ENCODE measurements around the gene RABL2B. TPM values are rescaled to one million over a fixed set of nuclear protein-coding genes. Genes with fewer than 3 reads are reported as not detected.

RABL2B gene
- total RNA-seq, 1 experiment from 2014 or later = 38.4 TPM

DNA sequence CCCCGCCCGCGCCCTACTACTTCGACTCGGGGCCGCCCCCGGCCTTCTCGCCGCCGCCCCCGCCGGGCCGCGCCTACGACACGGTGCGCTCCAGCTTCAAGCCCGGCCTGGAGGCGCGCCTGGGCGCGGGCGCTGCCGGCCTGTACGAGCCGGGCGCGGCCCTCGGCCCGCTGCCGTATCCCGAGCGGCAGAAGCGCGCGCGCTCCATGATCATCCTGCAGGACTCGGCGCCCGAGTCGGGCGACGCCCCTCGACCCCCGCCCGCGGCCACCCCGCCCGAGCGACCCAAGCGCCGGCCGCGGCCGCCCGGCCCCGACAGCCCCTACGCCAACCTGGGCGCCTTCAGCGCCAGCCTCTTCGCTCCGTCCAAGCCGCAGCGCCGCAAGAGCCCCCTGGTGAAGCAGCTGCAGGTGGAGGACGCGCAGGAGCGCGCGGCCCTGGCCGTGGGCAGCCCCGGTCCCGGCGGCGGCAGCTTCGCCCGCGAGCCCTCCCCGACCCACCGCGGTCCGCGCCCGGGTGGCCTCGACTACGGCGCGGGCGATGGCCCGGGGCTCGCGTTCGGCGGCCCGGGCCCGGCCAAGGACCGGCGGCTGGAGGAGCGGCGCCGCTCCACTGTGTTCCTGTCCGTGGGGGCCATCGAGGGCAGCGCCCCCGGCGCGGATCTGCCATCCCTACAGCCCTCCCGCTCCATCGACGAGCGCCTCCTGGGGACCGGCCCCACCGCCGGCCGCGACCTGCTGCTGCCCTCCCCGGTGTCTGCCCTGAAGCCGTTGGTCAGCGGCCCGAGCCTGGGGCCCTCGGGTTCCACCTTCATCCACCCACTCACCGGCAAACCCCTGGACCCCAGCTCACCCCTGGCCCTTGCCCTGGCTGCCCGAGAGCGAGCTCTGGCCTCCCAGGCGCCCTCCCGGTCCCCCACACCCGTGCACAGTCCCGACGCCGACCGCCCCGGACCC, 62.9 kb downstream of the RABL2B start:
- H3K27ac Mint-ChIP-seq (ENCODE audit: unreplicated experiment) = no peak overlapping the region
- H3K9me3 Mint-ChIP-seq (ENCODE audit: low read depth, unreplicated experiment) = no peaks in the 10 kb centered on the region
- CTCF ChIA-PET = interaction anchor here (1.4 kb wide), 1 partner anchor 12 kb away, joined by 3 read pairs; no protein-coding TSS in a partner anchor
- H3K36me3 Mint-ChIP-seq (ENCODE audit: insufficient read depth, unreplicated experiment) = no peaks in the 10 kb centered on the region
- peaks cover 61% of the 10 kb centered on the region for H3K27me3 Mint-ChIP-seq (ENCODE audit: unreplicated experiment)
- no TSS peak for BruUV-seq (replicated peaks)
- DNase-seq = no peak
- TF ChIP-seq, protein P1, sequence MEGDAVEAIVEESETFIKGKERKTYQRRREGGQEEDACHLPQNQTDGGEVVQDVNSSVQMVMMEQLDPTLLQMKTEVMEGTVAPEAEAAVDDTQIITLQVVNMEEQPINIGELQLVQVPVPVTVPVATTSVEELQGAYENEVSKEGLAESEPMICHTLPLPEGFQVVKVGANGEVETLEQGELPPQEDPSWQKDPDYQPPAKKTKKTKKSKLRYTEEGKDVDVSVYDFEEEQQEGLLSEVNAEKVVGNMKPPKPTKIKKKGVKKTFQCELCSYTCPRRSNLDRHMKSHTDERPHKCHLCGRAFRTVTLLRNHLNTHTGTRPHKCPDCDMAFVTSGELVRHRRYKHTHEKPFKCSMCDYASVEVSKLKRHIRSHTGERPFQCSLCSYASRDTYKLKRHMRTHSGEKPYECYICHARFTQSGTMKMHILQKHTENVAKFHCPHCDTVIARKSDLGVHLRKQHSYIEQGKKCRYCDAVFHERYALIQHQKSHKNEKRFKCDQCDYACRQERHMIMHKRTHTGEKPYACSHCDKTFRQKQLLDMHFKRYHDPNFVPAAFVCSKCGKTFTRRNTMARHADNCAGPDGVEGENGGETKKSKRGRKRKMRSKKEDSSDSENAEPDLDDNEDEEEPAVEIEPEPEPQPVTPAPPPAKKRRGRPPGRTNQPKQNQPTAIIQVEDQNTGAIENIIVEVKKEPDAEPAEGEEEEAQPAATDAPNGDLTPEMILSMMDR (IDR thresholded peaks at IDR 0.05; ENCODE audit: unreplicated experiment) = no peak
- no peak overlapping the region for H3K4me3 Mint-ChIP-seq (ENCODE audit: low read depth, unreplicated experiment)
- no peaks in the 10 kb centered on the region for H3K4me1 Mint-ChIP-seq (ENCODE audit: low read depth, unreplicated experiment)
- intact Hi-C loops (cut with micrococcal nuclease; ENCODE audit: unreplicated experiment) = no loop called here

DNA sequence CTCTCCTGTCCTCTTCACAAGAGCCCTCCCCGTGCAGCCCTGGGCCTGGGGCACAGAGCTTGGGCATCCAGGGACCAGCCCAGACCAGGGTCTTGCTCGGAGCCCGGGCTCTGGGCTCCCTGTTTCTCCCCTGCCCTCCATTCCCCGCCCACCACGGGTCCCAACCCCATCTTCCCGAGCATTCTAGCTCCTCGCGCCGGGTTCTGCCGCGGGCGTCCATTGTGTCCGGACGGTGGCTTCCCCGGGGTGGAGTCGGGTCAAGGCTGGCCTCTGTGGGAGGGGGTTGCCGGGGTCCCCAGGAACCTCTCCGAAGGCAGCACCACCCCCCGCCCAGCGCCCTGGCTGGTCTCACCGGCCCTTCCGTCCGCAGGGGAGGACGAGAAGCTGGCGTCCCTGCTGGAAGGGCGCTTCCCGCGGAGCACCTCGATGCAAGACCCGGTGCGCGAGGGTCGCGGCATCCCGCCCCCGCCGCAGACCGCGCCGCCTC, 63.6 kb downstream of the RABL2B start:
- CTCF ChIA-PET = no interaction called here

DNA sequence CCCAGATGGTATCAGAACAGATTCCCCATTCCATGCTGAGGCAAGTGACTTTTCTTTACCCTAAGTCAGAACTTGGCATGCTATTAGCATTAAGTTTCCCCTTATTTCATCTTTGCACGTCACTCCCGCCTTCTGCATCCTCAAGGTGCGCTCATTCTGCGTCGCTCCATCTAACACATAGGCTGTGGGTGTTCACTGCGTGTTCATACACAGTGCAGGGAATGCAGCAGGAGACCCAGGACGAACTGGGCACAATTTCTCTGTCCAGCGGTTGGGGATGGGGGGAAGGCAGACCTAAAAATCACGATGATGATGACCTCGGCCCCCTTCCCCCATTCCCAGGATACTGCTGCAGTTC, 65.1 kb downstream of the RABL2B start:
- H3K9me3 Mint-ChIP-seq (ENCODE audit: low read depth, unreplicated experiment) = no peaks in the 10 kb centered on the region
- no peaks in the 10 kb centered on the region for H3K36me3 Mint-ChIP-seq (ENCODE audit: insufficient read depth, unreplicated experiment)
- no peaks in the 10 kb centered on the region for H3K4me1 Mint-ChIP-seq (ENCODE audit: low read depth, unreplicated experiment)
- CTCF ChIA-PET = no interaction called here
- H3K27me3 Mint-ChIP-seq (ENCODE audit: unreplicated experiment) = peaks cover 66% of the 10 kb centered on the region
- no peak for DNase-seq
- intact Hi-C loops (cut with micrococcal nuclease; ENCODE audit: unreplicated experiment) = no loop called here
- H3K27ac Mint-ChIP-seq (ENCODE audit: unreplicated experiment) = no peak overlapping the region
- TF ChIP-seq, protein P1 (IDR thresholded peaks at IDR 0.05; ENCODE audit: unreplicated experiment) = no peak
- H3K4me3 Mint-ChIP-seq (ENCODE audit: low read depth, unreplicated experiment) = no peak overlapping the region
- BruUV-seq (replicated peaks) = no TSS peak

More for the DNA sequence above, 63.6 kb downstream of the RABL2B start:
- no peak for DNase-seq
- no peaks in the 10 kb centered on the region for H3K36me3 Mint-ChIP-seq (ENCODE audit: insufficient read depth, unreplicated experiment)
- intact Hi-C loops (cut with micrococcal nuclease; ENCODE audit: unreplicated experiment) = no loop called here
- TF ChIP-seq, protein P1 (IDR thresholded peaks at IDR 0.05; ENCODE audit: unreplicated experiment) = no peak
- no peak overlapping the region for H3K4me3 Mint-ChIP-seq (ENCODE audit: low read depth, unreplicated experiment)
- H3K27ac Mint-ChIP-seq (ENCODE audit: unreplicated experiment) = no peak overlapping the region
- H3K9me3 Mint-ChIP-seq (ENCODE audit: low read depth, unreplicated experiment) = no peaks in the 10 kb centered on the region
- H3K4me1 Mint-ChIP-seq (ENCODE audit: low read depth, unreplicated experiment) = no peaks in the 10 kb centered on the region
- H3K27me3 Mint-ChIP-seq (ENCODE audit: unreplicated experiment) = peaks cover 62% of the 10 kb centered on the region
- BruUV-seq (replicated peaks) = no TSS peak

DNA sequence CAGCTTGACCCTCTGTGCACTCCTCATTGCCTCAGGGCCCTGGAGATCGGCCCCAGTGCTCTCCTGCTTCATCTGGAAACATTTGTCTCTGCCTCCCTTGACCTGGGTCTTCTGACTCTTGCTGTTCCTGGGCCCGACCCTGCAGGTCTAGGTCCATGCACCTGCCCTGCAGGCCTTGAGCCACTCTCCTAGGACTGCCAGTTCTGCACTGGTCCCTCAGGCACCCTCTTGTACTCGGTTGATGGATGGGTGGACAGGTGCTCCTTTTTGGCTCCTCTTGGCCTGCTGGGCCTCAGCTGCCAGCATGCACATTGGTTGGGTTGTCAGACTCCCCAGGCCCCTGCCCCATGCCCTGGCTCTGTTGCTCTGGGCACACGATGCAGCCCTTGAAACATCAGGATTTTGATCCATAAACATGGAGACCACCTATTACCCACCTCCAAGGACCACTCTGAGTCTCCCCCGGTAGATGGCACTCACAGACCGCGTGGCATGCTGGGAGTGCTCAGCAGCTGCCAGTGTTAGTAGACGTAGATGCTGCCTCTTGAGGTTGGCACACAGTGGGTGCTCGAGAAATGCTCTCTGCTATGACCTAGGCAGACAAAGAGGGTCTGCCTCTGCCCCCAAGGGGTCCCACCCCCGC, 65.6 kb downstream of the RABL2B start:
- no peak for DNase-seq
- no peak overlapping the region for H3K27ac Mint-ChIP-seq (ENCODE audit: unreplicated experiment)
- intact Hi-C loops (cut with micrococcal nuclease; ENCODE audit: unreplicated experiment) = no loop called here
- no TSS peak for BruUV-seq (replicated peaks)
- no peaks in the 10 kb centered on the region for H3K36me3 Mint-ChIP-seq (ENCODE audit: insufficient read depth, unreplicated experiment)
- CTCF ChIA-PET = no interaction called here
- TF ChIP-seq, protein P1 (IDR thresholded peaks at IDR 0.05; ENCODE audit: unreplicated experiment) = no peak
- peaks cover 64% of the 10 kb centered on the region for H3K27me3 Mint-ChIP-seq (ENCODE audit: unreplicated experiment)
- H3K9me3 Mint-ChIP-seq (ENCODE audit: low read depth, unreplicated experiment) = no peaks in the 10 kb centered on the region
- H3K4me3 Mint-ChIP-seq (ENCODE audit: low read depth, unreplicated experiment) = no peak overlapping the region
- no peaks in the 10 kb centered on the region for H3K4me1 Mint-ChIP-seq (ENCODE audit: low read depth, unreplicated experiment)

Other genes starting within 250 kb of the RABL2B start
- 1.6 and 3.0 TPM in 2 replicates for gene KLHDC7B, start 237.7 kb downstream of the RABL2B start, total RNA-seq (2022)
- not detected in 2 replicates for gene SYCE3, start 220.7 kb downstream of the RABL2B start, total RNA-seq (2022)
- gene CPT1B, start 205.2 kb downstream of the RABL2B start, total RNA-seq (2022) = 72.6 and 77.0 TPM in 2 replicates
- 80.9 and 83.2 TPM in 2 replicates for gene CHKB, start 200.8 kb downstream of the RABL2B start, total RNA-seq (2022)
- 2.9 and 3.1 TPM in 2 replicates for gene MAPK8IP2, start 182.8 kb downstream of the RABL2B start, total RNA-seq (2022)
- gene ARSA, start 155.5 kb downstream of the RABL2B start, total RNA-seq (2022) = 39.4 and 40.2 TPM in 2 replicates
- gene SHANK3, start 110.8 kb downstream of the RABL2B start, total RNA-seq (2022) = 2.1 and 2.5 TPM in 2 replicates
- not detected in 2 replicates for gene ACR, start 45.4 kb downstream of the RABL2B start, total RNA-seq (2022)